Cardiac fibroblast (primary cell): ENCODE measurements around the gene DMC1.
A peak's percentile ranks its signal among the peaks of the same experiment; 100 is the strongest.

ENCODE experiments used
- DNase-seq, 2 donors: peaks; one replicate each; pipeline versions ENCODE4 v3.0.0 to v3.0.0-alpha.2; 2010; ENCODE audit warnings: low read depth in 2 of 2
- H3K4me3 ChIP-seq, 2 donors: replicated peaks in 1 of 2; 1 replicate in 1 of 2; 2 replicates in 1 of 2; pipeline ENCODE4 v1.5.1; 2011; ENCODE audit warnings: low read depth in 2 of 2, low read length in 2 of 2, mild to moderate bottlenecking in 2 of 2, moderate library complexity in 1 of 2
- CTCF ChIP-seq: IDR thresholded peaks from one replicate; pipeline ENCODE4 v1.5.1; 2011; ENCODE audit warnings: low read depth, mild to moderate bottlenecking, low read length, inconsistent platforms

Gene DMC1

GRCh38 chr22:38501797-38502672 is 67.9 kb downstream of the DMC1 start:
- no peak for TF ChIP-seq CTCF
- DNase-seq, result no peak
- peak overlapping the region in 1 of 2 donors; percentile 90 for H3K4me3 ChIP-seq

GRCh38 chr22:38497869-38498268 is 72.1 kb downstream of the DMC1 start:
- no peak for DNase-seq

GRCh38 chr22:38494939-38495338 is 75.0 kb downstream of the DMC1 start:
- no peak for TF ChIP-seq CTCF
- DNase-seq, result no peak
- H3K4me3 ChIP-seq, result no peak overlapping the region

More at GRCh38 chr22:38497869-38498268, 72.1 kb downstream of the DMC1 start:
- H3K4me3 ChIP-seq, result no peak overlapping the region
- TF ChIP-seq CTCF, result no peak

GRCh38 chr22:38494498-38494897 is 75.5 kb downstream of the DMC1 start:
- no peak for TF ChIP-seq CTCF
- DNase-seq, result peak; percentile 35 to 59
- H3K4me3 ChIP-seq, result no peak overlapping the region

- DNase-seq, result no peak
- no peak overlapping the region for H3K4me3 ChIP-seq
- TF ChIP-seq CTCF, result no peak
These were observed 78.2 kb downstream of the DMC1 start for GRCh38 chr22:38491707-38492348.

- H3K4me3 ChIP-seq, result no peak overlapping the region
- no peak for TF ChIP-seq CTCF
- DNase-seq, result peak; percentile 62 to 70
These were observed 79.1 kb downstream of the DMC1 start for GRCh38 chr22:38490915-38491314.
